PFSK-1 (cell line): ENCODE results near the gene QRFP.

Source experiments
- POLR2AphosphoS5 ChIP-seq: IDR thresholded peaks from 2 replicates; pipeline ENCODE4 v1.6.1; 2012; ENCODE audit warnings: low read depth, mild to moderate bottlenecking, control low read depth, low read length, moderate library complexity
- TAF1 ChIP-seq: IDR thresholded peaks from 2 replicates; pipeline ENCODE4 v1.6.1; 2012; ENCODE audit warnings: low read length, control low read depth, borderline replicate concordance; ENCODE audit not compliant: insufficient read depth

- TF ChIP-seq POLR2AphosphoS5 = no peak
- no peak for TF ChIP-seq TAF1
Measured at GRCh38 chr9:130905902-130906734, 9.5 kb upstream of the QRFP start.
